DOHH2 (cell line): ENCODE results near the gene RUNX2.

Experiments
- H3F3A ChIP-seq: fragments of 200-600 bp; sonication (generic), shearing (Covaris generic); 2 replicates; pipeline ENCODE4 v1.6.0; 2016; ENCODE audit warnings: antibody characterized with exemption, mild to moderate bottlenecking; ENCODE audit not compliant: control insufficient read depth, insufficient read depth
- H3K27ac ChIP-seq: fragments of 200-600 bp; sonication (generic); 2 replicates; pipeline ENCODE4 v1.5.1; 2014; ENCODE audit warnings: low read depth, mild to moderate bottlenecking, low read length, moderate library complexity
- H3K27me3 ChIP-seq: fragments of 200-600 bp; sonication (generic); 2 replicates; pipeline ENCODE4 v1.6.1; 2014; ENCODE audit warnings: mild to moderate bottlenecking, low read length, mixed read lengths; ENCODE audit not compliant: control insufficient read depth
- H3K36me3 ChIP-seq: fragments of 200-600 bp; sonication (generic); 2 replicates; pipeline ENCODE4 v1.6.1; 2014; ENCODE audit warnings: mild to moderate bottlenecking, low read length, moderate library complexity, mixed read lengths; ENCODE audit not compliant: control insufficient read depth
- H3K4me1 ChIP-seq: fragments of 200-600 bp; sonication (generic); 2 replicates; pipeline ENCODE4 v1.6.1; 2014; ENCODE audit warnings: mild to moderate bottlenecking, low read length, mixed read lengths; ENCODE audit not compliant: control insufficient read depth
- H3K4me2 ChIP-seq: fragments of 200-600 bp; sonication (generic); 2 replicates; pipeline ENCODE4 v1.6.0; 2014; ENCODE audit warnings: mild to moderate bottlenecking, low read length, moderate library complexity
- H3K4me3 ChIP-seq: fragments of 200-600 bp; sonication (generic); 2 replicates; pipeline ENCODE4 v1.5.1; 2014; ENCODE audit warnings: mild to moderate bottlenecking, low read length, mixed read lengths
- H3K79me2 ChIP-seq: fragments of 200-600 bp; sonication (generic); 2 replicates; pipeline ENCODE4 v1.6.1; 2014; ENCODE audit warnings: mild to moderate bottlenecking, low read length, mixed read lengths; ENCODE audit not compliant: control insufficient read depth
- H3K9me2 ChIP-seq: fragments of 200-600 bp; sonication (generic); replicated peaks from 2 replicates; pipeline ENCODE4 v1.6.1; 2014; ENCODE audit warnings: mild to moderate bottlenecking, low read length, mixed read lengths; ENCODE audit not compliant: control insufficient read depth
- H3K9me3 ChIP-seq: fragments of 200-600 bp; sonication (generic); 2 replicates; pipeline ENCODE4 v1.6.1; 2014; ENCODE audit warnings: antibody characterized with exemption, low read length, mixed read lengths; ENCODE audit not compliant: control insufficient read depth, insufficient read depth
- H4K20me1 ChIP-seq: fragments of 200-600 bp; sonication (generic); 2 replicates; pipeline ENCODE4 v1.6.0; 2014; ENCODE audit warnings: low read depth, mild to moderate bottlenecking, antibody characterized with exemption, low read length, moderate library complexity; ENCODE audit not compliant: control insufficient read depth, insufficient read depth
- EZH2phosphoT487 ChIP-seq: fragments of 200-600 bp; sonication (generic); IDR thresholded peaks from 2 replicates; pipeline ENCODE4 v1.6.1; 2017; ENCODE audit warnings: borderline replicate concordance, mild to moderate bottlenecking, antibody characterized with exemption, low read length, moderate library complexity, mixed read lengths
- TF ChIP-seq, protein P1 (sequence below): fragments of 200-600 bp; sonication (generic); IDR thresholded peaks from one replicate; pipeline ENCODE4 v1.5.1; 2014; ENCODE audit warnings: antibody characterized with exemption, mild to moderate bottlenecking, low read depth, low read length; ENCODE audit not compliant: poor library complexity, severe bottlenecking

RUNX2 gene

GRCh38 chr6:45300736-45301135 lies 27.4 kb upstream of the RUNX2 start:
- Histone ChIP-seq H3K4me1 (no peaks in the 10 kb centered on the region), H3K4me3 (no peak overlapping the region), H3K27me3 (no peaks in the 10 kb centered on the region), H3K9me2 (no peaks in the 10 kb centered on the region), H3F3A (no peaks in the 10 kb centered on the region), H3K4me2 (no peak overlapping the region), H3K36me3 (no peaks in the 10 kb centered on the region), H3K9me3 (no peaks in the 10 kb centered on the region), H4K20me1 (no peaks in the 10 kb centered on the region), H3K79me2 (no peaks in the 10 kb centered on the region), H3K27ac (no peak overlapping the region)
- TF ChIP-seq, protein P1, sequence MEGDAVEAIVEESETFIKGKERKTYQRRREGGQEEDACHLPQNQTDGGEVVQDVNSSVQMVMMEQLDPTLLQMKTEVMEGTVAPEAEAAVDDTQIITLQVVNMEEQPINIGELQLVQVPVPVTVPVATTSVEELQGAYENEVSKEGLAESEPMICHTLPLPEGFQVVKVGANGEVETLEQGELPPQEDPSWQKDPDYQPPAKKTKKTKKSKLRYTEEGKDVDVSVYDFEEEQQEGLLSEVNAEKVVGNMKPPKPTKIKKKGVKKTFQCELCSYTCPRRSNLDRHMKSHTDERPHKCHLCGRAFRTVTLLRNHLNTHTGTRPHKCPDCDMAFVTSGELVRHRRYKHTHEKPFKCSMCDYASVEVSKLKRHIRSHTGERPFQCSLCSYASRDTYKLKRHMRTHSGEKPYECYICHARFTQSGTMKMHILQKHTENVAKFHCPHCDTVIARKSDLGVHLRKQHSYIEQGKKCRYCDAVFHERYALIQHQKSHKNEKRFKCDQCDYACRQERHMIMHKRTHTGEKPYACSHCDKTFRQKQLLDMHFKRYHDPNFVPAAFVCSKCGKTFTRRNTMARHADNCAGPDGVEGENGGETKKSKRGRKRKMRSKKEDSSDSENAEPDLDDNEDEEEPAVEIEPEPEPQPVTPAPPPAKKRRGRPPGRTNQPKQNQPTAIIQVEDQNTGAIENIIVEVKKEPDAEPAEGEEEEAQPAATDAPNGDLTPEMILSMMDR, result no peak
- no peak for TF ChIP-seq EZH2phosphoT487

DNA sequence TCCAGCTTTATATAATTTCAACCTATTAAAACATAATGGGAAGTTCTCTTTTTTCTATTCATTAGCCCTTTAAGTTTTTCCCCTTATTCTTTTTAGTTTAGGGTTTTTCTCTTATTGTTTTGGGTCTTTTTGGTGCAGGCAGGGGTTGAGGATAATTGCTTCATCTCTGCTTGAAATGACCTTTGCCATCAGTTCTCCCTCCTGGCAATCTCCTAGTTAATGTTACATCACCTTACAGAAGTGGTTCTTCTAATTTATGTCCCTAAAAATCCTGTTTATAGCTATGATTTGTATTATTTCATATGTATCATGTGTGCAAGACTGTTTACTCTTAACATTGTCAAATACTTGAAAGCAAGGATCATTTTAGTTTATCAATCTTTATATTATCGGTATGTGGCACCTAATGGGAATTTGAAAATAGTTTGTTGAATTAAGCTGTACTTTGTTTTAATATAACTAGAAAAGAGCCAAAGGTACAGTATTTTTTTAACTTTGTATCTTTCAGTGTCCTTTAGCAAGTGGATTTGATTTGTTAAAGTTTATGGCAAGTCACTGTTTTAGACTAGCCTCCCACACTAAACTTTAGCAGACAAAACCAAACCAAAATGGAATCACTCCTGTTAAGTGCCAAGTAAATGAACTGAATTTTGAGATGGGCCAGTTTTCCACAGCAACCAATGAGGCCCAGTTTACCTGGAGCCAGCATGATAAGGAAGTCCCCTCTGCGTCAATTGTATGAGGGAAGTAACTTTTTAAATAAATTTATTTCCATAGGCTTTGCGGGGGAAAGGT lies 26.6 kb upstream of the RUNX2 start:
- Histone ChIP-seq H3K79me2 (no peaks in the 10 kb centered on the region), H3K4me2 (no peak overlapping the region), H3K4me3 (no peak overlapping the region), H3K4me1 (no peaks in the 10 kb centered on the region), H3F3A (no peaks in the 10 kb centered on the region), H4K20me1 (no peaks in the 10 kb centered on the region), H3K9me2 (no peaks in the 10 kb centered on the region), H3K36me3 (no peaks in the 10 kb centered on the region), H3K9me3 (no peaks in the 10 kb centered on the region), H3K27ac (no peak overlapping the region), H3K27me3 (no peaks in the 10 kb centered on the region)
- no peak for TF ChIP-seq EZH2phosphoT487
- TF ChIP-seq, protein P1, result no peak

DNA sequence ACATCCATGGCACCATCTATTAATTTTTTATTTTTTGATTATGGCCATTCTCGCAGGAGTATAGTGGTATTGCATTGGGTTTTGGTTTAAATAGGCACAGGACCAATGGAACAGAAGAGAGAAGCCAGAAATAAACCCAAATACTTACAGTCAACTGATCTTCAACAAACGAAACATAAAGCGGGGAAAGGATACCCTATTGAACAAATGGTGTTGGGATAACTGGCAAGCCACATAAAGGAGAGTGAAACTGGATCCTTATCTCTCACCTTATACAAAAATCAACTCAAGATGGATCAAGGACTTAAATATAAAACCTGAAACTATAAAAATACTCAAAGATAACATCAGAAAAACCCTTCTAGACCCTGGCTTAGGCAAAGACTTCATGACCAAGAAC lies 25.3 kb upstream of the RUNX2 start:
- Histone ChIP-seq H3K4me3 (no peak overlapping the region), H3K4me2 (no peak overlapping the region), H3K36me3 (no peaks in the 10 kb centered on the region), H3F3A (no peaks in the 10 kb centered on the region), H3K79me2 (no peaks in the 10 kb centered on the region), H3K4me1 (no peaks in the 10 kb centered on the region), H3K27me3 (no peaks in the 10 kb centered on the region), H3K9me3 (no peaks in the 10 kb centered on the region), H3K9me2 (no peaks in the 10 kb centered on the region), H3K27ac (no peak overlapping the region), H4K20me1 (no peaks in the 10 kb centered on the region)
- TF ChIP-seq EZH2phosphoT487, result no peak
- TF ChIP-seq, protein P1, result no peak
